ENCODE measurements around the gene SCYGR5. TPM values are rescaled to one million over a fixed set of nuclear protein-coding genes. Genes with fewer than 3 reads are reported as not detected.
"Not testable (repeated sequence)": the region's sequence is repeated elsewhere in the genome, so short reads cannot be mapped to it uniquely, and the experiment has no call there.

The SCYGR5 gene, protein sequence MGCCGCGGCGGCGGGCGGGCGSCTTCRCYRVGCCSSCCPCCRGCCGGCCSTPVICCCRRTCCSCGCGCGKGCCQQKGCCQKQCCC
- total RNA-seq = not detected

DNA sequence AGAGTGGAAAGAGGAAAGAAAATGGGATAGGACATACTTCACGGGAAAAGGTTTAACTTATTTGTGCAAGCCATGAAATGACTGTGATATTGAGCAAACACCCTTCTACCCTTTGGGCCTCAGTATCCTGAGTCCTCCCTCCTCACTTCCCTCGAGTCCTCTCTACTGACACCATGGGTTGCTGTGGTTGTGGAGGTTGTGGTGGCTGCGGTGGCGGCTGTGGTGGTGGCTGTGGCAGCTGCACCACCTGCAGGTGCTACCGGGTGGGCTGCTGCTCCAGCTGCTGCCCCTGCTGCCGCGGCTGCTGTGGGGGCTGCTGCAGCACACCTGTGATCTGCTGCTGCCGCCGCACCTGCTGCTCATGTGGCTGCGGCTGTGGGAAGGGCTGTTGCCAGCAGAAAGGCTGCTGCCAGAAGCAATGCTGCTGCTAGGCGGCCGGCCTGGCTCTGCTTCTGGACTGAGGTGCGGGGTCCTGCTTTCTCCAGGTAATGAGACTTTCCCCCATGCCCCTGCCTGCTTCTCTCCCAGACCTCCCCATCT, at the start of gene SCYGR5:
Gene SCYGR5 (plus strand): TSS at position 174 of the 540 bp plus-strand sequence. CDS start 0 bp downstream, at position 174.
- not testable (repeated sequence) for H3K4me3 ChIP-seq (ENCODE audit: low read depth, poor library complexity, severe bottlenecking); DNase-seq (ENCODE audit: low spot score in 2 of 2)
- 82 to 89% methylated on average over 11 to 13 of the region's 13 CpGs for WGBS, 2 donors
- intact Hi-C loops (cut with DNase I; ENCODE audit: low total_unique reads) = loop anchor here (10.0 kb wide), 1 partner anchor 108 kb away; no protein-coding TSS in a partner anchor

DNA sequence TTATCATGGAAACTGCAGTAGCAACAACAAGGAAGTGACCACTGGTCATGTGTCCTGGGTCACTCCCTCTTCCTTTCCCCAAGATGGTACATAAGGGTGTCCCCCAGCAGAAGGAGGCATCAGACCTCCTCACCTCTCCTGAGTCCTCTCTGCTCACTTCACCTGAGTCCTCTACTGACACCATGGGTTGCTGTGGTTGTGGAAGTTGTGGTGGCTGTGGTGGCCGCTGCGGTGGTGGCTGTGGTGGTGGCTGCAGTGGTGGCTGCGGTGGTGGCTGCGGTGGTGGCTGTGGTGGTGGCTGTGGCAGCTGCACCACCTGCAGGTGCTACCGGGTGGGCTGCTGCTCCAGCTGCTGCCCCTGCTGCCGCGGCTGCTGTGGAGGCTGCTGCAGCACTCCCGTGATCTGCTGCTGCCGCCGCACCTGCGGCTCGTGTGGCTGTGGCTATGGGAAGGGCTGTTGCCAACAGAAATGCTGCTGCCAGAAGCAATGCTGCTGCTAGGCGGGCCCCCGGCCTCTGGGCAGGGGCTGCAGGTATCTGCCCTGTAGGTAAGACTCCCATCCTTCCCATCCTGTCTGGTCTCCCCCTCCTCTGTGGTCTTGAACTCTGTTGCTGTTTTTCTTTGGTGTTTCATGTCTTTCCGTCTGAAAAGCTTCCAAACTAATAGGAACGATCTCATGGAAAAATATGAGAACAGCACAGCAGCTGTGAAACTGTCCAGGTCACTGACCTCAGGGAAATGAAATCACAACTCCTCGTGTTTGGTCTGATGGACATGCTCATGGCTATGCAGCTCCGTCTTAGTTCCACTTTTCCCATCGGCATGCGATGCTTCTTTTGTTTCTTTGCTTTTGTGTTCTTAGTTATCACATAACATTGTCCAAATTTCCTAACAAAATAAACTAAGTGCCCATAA, 49.0 kb upstream of the SCYGR5 start, which contains the start of gene SCYGR4:
Gene SCYGR4 (plus strand): TSS at position 183 of the 915 bp plus-strand sequence. CDS start 0 bp downstream, at position 183.
- no peak within 1 kb of the TSS for H3K4me3 ChIP-seq (ENCODE audit: low read depth, poor library complexity, severe bottlenecking)
- intact Hi-C loops (cut with DNase I; ENCODE audit: low total_unique reads) = no loop called here
- DNase-seq (ENCODE audit: low spot score in 2 of 2) = no peak
- TF ChIP-seq CTCF (IDR thresholded peaks at IDR 0.05) (no peak), POLR2A (IDR thresholded peaks at IDR 0.05) (no peak)
- WGBS, 2 donors = 67 to 76% methylated on average over 17 to 20 of the region's 20 CpGs

GRCh38 chr2:227623226-227623625, 43.4 kb upstream of the SCYGR5 start:
- no peak for TF ChIP-seq CTCF (IDR thresholded peaks at IDR 0.05)
- no peak for TF ChIP-seq POLR2A (IDR thresholded peaks at IDR 0.05)
- DNase-seq (ENCODE audit: low spot score in 2 of 2) = no peak
- no peak overlapping the region for H3K4me3 ChIP-seq (ENCODE audit: low read depth, poor library complexity, severe bottlenecking)
- intact Hi-C loops (cut with DNase I; ENCODE audit: low total_unique reads) = no loop called here

DNA sequence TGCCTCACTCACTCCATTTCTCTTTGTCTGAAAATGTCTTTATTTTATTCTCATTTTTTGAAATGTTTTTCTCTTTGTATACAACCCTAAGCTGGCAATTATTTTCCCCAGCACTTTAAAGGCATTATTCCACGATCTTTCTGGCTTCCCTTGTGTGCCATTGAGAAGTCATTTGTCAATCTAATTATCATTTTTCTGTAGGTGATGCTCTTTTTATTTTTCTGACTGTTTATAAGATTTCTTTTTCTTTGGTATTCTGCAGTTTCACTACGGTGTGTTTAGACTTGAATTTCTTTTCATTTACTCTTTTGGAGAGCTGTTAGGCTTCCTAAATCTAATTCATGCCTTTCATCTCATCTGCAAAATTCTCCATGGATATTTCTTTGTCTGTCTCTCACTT, 41.2 kb upstream of the SCYGR5 start:
- intact Hi-C loops (cut with DNase I; ENCODE audit: low total_unique reads) = no loop called here
- WGBS, 2 donors = 45 to 66% methylated on average over 2 of the region's 2 CpGs
- no peak for DNase-seq (ENCODE audit: low spot score in 2 of 2)
- H3K4me3 ChIP-seq (ENCODE audit: low read depth, poor library complexity, severe bottlenecking) = no peak overlapping the region
- TF ChIP-seq POLR2A (IDR thresholded peaks at IDR 0.05) = no peak

- no peak for TF ChIP-seq CTCF (IDR thresholded peaks at IDR 0.05)
- TF ChIP-seq POLR2A (IDR thresholded peaks at IDR 0.05) = no peak
- intact Hi-C loops (cut with DNase I; ENCODE audit: low total_unique reads) = no loop called here
- DNase-seq (ENCODE audit: low spot score in 2 of 2) = no peak
- 80 to 97% methylated on average over 10 of the region's 10 CpGs for WGBS, 2 donors
- H3K4me3 ChIP-seq (ENCODE audit: low read depth, poor library complexity, severe bottlenecking) = no peak overlapping the region
Observed at GRCh38 chr2:227626580-227627151, 39.9 kb upstream of the SCYGR5 start.

- TF ChIP-seq CTCF (IDR thresholded peaks at IDR 0.05) (no peak), POLR2A (IDR thresholded peaks at IDR 0.05) (no peak)
- intact Hi-C loops (cut with DNase I; ENCODE audit: low total_unique reads) = no loop called here
- DNase-seq (ENCODE audit: low spot score in 2 of 2) = no peak
- 55 to 80% methylated on average over 3 of the region's 3 CpGs for WGBS, 2 donors
- H3K4me3 ChIP-seq (ENCODE audit: low read depth, poor library complexity, severe bottlenecking) = no peak overlapping the region
Observed at GRCh38 chr2:227627769-227628168, 38.8 kb upstream of the SCYGR5 start.

All from lower leg skin (tissue), 4 donors.